Stimulated activated naive CD4-positive, alpha-beta T cell (primary cell): ENCODE results near the gene DNAJC16.
A peak's percentile ranks its signal among the peaks of the same experiment; 100 is the strongest.

Source experiments
- DNase-seq, 6 experiments: peaks; one replicate each; lab custom pipeline; 2025; lab: John Stamatoyannopoulos, UW

DNAJC16 gene

DNA sequence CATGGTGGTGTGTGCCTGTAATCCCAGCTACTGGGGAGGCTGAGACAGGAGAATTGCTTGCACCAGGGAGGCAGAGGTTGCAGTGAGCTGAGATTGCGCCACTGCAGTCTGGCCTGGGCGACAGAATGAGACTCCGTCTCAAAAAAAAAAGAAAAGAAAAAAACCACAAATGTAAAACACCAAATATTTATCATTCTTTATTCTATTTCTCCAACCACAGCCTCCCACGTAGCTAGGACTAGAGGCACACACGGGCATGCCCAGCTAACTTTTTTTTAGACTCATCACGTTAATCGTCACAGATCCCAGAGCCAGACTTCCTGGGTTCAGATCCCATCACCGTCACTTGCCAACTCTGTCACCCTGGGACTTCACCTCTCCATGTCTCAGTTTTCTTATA, 13.5 kb downstream of the DNAJC16 start:
- DNase-seq: no peak

DNA sequence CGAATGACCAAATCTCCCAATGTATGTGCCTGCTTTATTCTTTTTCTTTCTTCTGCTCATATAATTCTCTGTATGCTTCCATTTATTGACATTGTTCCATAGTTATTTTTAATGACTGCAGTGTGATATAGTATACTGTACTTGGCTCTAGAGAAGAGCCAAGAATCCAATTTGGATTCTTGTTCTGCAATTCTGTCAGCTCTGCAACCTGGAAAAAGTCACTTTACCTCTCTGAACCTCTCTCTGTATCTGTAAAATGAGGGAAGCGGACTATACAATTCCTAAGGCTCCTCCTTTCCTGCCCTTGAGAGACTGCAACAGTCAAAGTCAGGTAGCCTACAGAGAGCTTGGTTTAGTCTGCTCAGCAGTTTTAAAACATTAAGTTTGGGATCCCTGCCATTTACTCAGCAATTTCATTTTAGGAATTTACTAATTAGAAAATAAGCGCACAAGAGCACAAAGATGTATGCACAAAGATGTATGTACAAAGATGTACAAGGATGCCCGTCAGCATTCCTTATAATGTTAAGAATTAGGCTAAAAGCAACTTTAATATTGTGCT, 14.7 kb downstream of the DNAJC16 start:
- no peak for DNase-seq

DNA sequence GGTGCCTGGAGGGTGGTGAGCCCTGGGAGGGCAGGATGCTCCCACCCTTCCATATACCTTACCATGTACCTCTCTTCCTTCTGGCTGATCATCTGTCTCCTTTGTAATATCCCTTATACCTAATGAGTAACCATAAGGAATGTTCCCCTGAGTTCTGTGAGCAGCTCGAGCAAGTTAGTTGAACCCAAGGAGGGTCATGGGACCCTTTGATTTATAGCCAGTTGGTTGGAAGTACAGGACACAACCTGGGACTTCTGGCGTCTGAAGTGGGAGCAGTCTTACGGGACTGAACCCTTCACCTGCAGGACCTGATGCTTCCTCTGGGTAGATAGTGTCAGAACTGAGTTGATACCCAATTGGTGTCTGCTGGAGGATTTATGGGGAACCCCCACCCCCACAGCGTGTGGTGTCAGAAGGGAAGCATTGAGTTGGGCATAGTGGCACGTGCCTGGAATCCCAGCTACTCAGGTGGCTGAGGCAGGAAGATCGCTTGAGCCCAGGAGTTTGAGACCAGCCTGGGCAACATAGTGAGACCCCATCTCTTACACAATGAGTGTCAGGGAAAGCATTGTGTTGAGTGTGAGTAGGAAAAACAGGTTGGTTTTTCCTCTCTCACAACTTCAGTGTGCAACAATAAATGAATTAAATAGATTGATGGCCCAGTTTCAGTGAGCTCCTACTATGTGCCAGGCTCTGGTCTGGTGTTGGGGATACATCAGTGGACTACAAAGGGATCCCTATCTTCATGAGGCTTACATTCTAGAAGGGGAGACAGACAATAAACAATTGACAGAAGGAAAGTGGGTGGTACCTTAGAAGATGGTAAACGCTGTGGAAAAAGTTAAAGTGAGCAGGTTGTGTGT, 16.0 kb downstream of the DNAJC16 start:
- no peak for DNase-seq

DNA sequence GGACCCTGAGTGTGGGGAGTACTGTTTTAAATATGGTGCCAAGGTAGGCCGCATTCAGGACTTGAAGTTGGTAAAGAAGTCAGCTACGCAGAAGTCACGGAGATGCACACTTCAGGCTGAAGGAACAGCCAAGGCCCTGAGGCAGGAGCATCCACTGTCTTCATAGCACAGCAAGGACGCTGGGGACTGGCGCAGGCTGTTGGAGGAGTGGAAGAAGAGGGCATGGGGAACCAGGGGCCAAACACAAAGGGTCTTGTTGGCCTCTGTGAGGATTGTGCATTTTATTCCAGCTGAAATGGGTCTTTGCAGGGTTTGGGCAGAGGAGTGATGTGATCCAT, 16.6 kb downstream of the DNAJC16 start:
- no peak for DNase-seq

DNA sequence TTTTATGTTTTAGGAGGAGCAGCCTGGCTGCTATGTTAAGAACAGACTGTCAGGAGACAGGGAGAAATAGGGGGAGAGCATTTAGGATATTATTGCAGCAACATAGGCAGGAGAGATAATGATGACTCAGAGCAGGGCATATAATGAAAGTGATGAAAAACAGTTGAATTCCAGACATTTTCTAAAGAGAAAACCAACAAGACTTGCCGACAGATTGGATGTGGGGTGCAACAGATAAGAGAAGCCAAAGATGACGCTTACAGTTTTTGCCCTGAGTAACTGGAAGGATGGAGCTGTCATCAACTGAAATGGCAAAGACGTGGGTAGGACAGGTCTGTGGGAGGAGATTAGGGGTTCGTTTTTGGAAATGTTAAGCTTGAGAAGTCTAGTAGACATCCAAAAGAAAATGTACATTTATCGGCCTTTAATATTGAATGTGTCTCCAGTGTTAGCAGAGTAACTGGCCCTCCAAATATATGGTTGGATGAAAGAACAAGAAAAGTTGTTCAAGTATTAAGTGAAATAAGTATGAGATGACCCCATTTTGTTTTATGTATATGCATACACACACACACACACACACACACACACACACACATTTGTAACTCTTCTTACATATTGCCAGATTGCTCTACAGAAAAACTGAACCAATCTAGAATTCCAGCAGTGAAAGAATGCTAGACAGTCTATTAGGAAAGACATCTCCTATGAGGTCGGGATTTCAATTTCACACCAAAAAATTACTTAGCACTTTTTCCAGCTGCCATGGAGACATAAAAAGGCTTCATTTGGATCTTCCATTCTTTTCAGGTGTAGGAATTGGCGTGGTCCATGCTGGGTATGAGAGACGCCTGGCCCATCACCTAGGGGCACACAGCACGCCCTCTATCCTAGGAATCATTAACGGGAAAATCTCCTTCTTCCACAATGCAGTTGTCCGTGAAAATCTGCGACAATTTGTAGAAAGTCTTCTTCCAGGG, 17.2 kb downstream of the DNAJC16 start:
- DNase-seq: no peak

DNA sequence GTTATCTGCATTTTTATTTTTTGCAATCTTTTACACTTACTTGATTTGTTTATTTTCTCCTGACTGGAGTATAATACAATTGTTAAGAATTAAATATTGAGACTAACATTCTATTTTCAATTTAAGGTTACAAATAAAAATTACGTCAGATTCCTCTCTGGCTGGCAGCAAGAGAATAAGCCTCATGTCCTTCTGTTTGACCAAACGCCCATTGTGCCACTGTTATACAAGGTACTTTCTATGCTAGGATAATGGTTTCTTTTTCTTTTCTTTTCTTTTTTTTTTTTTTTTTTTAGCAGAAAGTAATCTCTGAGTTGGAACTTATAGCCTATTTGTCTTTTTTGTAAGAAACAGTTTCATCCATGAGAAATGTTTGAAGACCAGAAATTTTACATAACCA, 20.0 kb downstream of the DNAJC16 start:
- no peak for DNase-seq

DNA sequence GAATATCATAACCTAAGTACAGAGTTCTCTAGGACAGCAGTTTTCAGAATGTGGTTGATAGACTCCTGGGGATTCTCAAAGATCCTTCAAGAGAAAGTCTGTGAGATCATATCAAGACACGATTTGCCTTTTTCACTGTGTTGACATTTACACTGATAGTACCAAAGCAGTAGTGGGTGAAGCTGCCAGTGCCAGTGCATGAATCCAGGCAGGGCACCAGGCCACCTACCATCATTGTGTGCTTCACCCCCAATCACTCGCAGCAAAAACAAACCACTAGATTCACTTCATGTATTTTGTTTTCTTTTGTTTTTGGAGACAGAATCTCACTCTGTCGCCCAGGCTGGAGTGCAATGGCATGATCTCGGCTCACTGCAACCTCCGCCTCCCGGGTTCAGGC, 23.9 kb downstream of the DNAJC16 start:
- no peak for DNase-seq

DNA sequence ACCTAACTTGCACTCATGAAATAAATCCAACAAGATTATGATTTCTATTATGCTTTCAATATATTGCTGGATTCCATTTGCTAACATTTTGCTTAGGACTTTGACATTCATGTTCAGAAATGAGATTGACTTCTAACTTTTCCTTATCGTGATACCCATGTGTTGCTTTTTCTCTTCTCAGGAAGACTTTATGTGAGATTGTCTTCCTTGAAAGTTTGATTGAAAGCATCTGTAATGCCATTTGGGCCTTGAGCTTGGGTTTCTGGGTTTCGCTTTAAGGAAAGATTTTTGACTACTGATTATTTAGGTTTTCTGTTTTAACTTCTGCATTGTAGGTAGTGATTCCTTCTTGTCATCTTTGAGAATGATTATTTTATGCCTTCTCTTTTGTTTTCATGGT, 30.4 kb downstream of the DNAJC16 start:
- DNase-seq: no peak

DNA sequence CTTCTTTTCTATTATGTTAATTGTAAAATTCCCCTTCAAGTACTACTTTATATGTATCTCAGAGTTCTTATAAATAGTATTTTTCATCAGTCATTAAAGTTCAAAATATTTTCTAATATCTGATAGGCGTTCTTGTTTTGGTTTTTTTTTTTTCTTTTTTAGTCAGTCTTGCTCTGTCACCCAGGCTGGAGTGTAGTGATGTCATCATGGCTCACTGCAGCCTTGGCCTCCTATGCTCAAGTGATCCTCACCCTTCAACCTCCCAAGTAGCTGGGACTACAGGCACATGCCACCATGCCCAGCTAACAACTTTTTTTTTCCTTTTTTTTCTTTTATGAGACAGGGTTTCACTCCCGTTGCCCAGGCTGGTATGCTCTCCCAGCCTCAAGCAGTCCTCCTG, 30.9 kb downstream of the DNAJC16 start:
- DNase-seq: no peak

DNA sequence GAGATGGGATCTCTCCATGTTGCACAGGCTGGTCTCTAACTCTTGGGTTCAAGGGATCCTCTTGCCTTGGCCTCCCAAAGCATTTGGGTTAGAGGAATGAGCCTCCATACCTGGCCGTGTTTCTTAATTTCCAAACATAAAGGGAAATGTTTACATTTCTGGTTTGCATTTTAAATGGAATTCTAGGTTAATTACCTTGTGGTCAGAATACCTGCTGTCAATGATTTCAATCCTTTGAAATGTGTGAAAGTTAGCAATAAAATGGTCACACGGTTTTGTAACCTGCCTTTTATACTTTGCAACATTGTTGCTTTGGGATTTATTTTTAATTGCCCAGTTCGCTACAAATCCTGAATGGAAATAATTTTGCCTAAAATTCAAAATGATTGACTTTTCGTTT, 31.9 kb downstream of the DNAJC16 start:
- no peak for DNase-seq

DNA sequence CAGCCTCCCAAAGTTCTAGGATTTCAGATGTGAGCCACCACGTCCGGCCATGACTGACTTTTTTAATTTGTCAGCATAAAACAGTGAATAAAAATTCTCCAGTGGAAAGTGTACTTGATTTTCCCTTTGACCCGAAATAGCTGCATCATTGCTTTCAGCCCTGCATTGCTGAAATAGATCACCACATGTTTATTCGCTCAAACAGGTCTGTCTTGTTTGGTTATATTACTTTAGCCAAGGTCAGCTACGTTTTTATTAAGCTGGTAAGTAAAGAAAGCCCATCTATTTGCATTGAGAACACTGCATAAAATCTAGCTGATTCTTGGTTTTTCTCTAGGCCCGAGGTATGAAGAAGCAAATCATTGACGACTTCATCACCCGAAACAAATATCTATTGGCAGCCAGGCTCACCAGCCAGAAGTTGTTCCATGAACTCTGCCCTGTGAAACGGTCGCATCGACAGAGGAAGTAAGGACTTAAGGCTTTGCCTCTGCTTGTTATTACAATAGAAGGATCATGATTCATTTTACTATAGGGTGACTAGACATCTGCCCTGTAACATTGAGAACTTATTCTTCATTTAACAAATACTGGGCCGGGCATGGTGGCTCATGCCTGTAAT, 32.7 kb downstream of the DNAJC16 start:
- no peak for DNase-seq

DNA sequence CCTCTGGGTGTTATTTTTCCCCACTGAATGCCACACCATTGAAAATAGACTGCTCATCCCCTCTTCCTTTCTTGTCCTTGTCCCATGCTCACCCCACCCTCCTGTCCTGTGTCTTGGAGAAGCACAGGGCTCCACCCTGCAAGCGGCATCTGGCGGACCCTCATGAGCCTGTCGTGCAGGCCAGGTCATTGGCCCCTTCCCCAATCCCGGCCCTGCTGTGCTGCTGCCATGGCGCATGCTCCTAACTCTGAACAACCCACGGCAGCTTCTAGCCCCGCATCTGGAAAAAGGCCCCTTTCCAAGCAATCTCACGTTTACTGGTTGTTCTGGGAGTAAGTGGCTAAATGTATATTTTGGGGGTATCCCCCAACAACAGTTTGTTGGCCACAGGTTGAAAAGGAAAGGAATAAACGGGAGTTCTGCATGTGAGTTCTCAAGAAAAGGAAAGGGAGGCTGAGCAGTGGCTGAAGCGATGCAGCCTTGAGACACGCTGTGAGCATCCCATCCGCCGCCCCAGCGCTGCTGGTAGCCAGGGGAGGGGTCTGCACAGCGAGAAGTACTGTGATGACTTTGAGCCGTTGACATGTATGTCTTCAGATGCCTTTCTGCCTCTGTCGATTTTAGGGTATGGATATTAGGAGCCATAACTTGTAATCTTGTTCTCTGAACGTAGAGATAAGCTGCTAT, 41.9 kb downstream of the DNAJC16 start:
- DNase-seq: no peak

DNA sequence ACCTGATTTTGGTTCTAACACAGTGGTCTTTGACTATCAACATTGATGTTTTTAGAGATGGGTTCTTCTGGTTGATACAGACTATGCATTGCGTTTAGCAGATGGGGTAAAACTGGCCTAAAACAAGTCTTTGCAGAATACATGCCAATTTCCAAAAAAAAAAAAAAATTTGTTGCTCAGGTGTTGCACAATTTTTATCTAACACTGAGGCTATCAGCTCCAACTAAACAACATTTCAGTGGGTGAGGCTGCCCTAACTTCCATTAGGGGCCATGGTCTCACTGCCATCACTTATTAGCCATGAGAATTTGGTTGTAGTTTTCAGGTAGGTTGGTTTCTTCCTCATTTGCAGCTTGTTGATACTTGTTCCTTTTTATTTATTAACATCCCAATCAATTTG, 44.2 kb downstream of the DNAJC16 start:
- DNase-seq: no peak

DNA sequence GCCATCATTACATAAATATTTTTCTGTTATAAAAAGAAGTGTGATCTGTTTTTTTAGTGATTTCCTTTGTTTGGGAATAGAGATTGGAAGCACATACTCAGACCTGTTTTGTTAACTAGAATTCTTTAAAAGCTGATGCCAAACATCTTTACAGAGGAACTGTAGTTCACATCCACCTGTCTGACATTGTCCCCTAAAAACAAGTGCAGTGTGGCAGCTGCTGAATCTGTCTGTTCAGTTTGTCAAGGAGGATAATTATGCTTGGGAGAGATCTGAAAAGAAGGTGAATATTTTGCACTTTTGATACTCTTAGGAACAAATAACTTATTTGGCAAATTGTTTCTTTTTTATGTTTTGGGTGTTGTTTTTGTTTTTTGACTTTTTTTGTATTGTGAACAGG, 44.6 kb downstream of the DNAJC16 start:
- no peak for DNase-seq

DNA sequence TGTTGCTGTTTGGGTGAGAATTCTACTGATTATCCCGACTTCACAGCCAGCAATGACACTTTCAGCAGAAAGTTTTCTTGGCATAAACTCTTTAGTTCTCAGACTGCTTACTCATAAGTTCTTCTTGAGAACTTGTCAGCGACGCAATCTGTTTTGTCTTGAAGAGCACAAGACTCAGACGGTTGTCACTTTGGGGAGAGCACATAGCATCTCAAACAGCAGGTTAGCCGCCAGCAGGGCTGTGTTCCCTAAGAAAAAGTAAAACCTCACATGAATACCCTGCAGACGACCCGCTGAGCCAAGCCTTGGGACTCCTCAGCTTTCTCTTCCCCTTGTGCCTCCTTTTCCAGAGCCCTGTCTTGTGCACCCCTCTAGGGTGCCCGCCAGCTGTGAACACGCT, 46.8 kb downstream of the DNAJC16 start:
- DNase-seq: no peak

DNA sequence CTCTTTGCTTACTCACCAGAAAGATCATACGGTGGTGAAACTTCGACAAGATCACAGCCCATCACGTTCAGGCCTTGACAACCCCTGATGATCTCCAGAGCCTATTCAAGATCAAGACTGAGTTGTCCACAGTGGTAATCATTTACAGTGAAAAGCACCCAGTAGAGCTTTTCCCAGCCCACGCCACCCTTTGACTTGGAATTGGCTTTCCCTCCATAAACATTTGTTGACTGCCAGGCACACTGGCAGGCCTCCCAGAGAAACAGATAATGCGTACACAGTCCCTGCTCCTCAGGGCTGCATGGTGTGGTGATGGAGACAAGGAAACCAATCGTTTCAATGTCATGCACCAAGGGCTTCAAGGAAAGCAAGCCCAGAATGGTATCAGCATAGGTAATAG, 48.1 kb downstream of the DNAJC16 start:
- DNase-seq: no peak

DNA sequence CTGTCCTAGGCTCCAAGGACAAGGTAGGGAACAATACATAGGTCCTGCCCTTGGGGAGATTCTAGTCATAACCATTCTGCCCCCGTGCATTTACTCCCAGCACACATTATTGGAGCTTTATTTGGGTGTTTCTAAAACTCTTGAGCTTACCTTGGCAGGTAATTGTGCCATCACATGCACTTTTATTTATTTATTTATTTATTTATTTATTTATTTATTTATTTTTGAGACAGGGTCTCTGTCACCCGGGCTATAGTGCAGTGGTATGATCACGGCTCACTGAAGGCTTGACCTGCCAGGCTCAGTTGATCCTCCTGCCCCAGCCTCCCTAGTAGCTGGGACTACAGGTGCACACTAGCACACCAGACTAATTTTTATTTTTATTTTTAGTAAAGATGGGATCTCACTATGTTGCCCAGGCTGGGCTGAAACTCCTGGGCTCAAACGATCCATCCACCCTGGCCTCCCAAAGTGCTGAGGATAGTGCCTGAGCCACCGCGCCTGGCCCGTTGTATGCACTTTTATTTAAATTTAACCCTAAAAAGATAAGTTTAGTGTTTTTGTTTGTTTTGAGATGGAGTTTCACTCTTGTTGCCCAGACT, 49.0 kb downstream of the DNAJC16 start:
- no peak for DNase-seq

DNA sequence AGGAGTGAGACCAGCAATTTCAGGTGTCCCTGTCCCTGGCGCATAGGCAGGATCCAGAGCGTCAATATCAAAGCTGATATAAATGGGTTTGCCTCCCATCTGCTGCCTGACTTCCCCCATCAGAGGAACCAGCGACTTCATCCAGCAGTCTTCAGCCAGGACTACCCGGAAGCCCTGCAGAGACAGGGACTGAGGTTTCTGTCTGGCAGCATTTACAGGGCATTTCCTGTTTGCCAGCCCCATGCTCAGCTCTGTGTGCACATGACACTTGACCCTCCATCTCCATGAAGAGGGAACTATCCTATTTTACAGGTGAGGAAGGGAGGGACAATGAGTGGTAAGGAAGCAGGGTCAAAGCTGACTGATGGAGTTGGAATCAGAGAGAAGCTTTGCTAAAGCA, 51.0 kb downstream of the DNAJC16 start:
- DNase-seq: peak in 3 of 6 experiments; percentile 12 to 44 (median 12)

DNA sequence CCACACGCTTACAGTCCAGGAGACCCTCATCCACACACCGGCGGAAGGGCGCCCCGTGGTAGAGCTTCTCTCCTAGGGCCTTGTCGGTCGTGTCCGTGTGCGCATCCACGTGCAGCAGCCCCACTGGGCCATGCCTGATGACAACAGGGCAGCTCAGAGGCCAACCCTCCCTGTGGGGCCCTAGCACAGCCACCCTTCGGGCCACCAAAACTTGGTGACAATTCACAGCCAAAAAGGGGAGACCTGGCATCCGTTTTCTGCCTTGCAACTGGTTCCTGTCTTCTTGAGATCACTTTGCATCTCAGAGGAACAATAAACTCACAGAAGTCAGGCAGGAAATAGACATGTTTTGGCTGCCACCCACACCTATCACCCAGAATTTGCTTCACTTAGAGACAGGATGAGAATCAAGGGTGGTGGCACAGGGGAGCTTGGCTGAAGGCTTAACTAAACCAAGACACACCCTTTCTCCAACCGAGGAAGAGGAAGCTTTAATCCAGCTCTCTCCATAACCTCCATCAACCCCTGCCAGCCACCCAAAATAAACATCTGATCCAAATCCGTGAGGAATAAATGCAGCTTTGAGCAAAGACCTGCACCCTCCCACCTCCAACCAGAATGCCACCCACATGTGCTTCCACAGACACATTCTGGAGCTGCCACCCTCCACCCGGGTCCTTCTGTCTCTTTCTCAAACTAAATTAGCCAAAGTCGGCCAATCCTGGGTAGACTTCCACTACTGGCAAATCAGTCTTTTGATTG, 52.5 kb downstream of the DNAJC16 start:
- peak in 5 of 6 experiments; percentile 20 to 79 (median 73) for DNase-seq

DNA sequence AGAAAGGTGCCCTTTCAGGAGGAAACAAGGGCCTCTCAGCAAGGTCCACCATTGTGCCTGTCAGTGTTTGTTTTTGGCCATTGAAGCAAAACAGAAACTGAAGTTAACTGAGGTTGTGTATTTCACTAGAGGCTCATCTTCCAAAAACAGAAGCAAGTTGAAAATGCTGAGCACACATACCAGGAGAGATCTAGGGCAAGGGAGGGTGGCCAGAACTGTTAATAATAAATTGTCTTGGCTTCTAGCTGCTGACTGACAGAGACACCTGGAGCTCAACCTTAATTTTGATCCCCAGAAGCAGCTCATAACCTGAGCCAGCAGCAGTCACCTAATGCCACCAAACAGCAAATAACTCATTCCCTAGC, 53.0 kb downstream of the DNAJC16 start:
- DNase-seq: no peak
